Astrocyte of the spinal cord (primary cell): ENCODE results near the gene FNDC3A.

ENCODE experiments used
- DNase-seq: peaks from one replicate; pipeline ENCODE4 v3.0.0; 2011; ENCODE audit warnings: low read depth, low spot score
- H3K4me3 ChIP-seq: 2 replicates; pipeline ENCODE4 v1.5.1; 2011; ENCODE audit warnings: low read depth, mild to moderate bottlenecking, low read length, moderate library complexity
- in situ Hi-C: cut with HindIII; loops from 2 replicates; pipeline ENCODE4 v1.10.0; 2017; ENCODE audit warnings: low sequenced_read_pairs
- TF ChIP-seq, protein P1 (sequence below): IDR thresholded peaks from 2 replicates; pipeline ENCODE4 v1.5.1; 2012; ENCODE audit warnings: low read depth, mild to moderate bottlenecking, low read length, inconsistent platforms

FNDC3A gene, protein sequence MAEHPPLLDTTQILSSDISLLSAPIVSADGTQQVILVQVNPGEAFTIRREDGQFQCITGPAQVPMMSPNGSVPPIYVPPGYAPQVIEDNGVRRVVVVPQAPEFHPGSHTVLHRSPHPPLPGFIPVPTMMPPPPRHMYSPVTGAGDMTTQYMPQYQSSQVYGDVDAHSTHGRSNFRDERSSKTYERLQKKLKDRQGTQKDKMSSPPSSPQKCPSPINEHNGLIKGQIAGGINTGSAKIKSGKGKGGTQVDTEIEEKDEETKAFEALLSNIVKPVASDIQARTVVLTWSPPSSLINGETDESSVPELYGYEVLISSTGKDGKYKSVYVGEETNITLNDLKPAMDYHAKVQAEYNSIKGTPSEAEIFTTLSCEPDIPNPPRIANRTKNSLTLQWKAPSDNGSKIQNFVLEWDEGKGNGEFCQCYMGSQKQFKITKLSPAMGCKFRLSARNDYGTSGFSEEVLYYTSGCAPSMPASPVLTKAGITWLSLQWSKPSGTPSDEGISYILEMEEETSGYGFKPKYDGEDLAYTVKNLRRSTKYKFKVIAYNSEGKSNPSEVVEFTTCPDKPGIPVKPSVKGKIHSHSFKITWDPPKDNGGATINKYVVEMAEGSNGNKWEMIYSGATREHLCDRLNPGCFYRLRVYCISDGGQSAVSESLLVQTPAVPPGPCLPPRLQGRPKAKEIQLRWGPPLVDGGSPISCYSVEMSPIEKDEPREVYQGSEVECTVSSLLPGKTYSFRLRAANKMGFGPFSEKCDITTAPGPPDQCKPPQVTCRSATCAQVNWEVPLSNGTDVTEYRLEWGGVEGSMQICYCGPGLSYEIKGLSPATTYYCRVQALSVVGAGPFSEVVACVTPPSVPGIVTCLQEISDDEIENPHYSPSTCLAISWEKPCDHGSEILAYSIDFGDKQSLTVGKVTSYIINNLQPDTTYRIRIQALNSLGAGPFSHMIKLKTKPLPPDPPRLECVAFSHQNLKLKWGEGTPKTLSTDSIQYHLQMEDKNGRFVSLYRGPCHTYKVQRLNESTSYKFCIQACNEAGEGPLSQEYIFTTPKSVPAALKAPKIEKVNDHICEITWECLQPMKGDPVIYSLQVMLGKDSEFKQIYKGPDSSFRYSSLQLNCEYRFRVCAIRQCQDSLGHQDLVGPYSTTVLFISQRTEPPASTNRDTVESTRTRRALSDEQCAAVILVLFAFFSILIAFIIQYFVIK

DNA sequence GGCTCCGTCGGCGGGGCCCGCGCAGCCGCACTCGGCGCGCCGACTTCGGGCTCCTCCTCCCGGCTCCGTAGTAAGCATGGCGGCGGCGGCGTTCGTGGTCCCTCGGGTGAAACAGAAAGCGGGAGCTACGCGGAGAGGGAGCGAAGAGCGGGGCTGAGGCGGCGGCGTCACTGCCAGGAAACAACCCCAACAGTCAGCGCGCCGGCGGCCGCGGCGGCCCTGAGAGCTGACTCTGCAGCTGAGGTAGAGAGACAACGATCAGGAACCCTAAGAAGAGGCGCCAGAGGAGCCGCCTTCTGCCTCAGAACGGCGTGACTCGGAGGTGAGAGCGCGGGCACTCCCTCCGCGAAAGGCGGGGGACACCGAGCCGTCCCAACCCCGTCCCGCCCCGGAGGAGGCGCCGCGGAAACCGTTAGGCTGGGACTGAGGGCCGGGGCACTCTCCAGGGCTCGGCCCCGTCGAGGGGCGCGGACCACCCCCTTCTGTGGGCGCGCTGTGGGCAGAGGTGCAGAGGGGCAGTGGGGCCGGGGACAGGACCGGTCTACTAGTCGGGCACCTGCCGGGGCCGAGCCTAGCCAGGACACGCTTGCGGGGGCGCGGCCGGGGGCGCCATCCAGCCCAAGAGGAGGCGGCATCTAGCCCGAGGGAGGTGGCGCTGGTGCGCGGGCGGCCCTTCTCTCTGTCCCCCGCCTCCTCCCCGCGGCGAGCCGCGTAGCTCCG is at the start of gene FNDC3A:
FNDC3A (plus strand) TSS at position 57 of the 720 bp plus-strand sequence. CDS start 30,279 bp downstream, outside the sequence.
- TF ChIP-seq, protein P1, sequence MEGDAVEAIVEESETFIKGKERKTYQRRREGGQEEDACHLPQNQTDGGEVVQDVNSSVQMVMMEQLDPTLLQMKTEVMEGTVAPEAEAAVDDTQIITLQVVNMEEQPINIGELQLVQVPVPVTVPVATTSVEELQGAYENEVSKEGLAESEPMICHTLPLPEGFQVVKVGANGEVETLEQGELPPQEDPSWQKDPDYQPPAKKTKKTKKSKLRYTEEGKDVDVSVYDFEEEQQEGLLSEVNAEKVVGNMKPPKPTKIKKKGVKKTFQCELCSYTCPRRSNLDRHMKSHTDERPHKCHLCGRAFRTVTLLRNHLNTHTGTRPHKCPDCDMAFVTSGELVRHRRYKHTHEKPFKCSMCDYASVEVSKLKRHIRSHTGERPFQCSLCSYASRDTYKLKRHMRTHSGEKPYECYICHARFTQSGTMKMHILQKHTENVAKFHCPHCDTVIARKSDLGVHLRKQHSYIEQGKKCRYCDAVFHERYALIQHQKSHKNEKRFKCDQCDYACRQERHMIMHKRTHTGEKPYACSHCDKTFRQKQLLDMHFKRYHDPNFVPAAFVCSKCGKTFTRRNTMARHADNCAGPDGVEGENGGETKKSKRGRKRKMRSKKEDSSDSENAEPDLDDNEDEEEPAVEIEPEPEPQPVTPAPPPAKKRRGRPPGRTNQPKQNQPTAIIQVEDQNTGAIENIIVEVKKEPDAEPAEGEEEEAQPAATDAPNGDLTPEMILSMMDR: no peak
- DNase-seq: peak; percentile 86
- in situ Hi-C loops: no loop called here
- H3K4me3 ChIP-seq: peak within 1 kb of the TSS; percentile 84

DNA sequence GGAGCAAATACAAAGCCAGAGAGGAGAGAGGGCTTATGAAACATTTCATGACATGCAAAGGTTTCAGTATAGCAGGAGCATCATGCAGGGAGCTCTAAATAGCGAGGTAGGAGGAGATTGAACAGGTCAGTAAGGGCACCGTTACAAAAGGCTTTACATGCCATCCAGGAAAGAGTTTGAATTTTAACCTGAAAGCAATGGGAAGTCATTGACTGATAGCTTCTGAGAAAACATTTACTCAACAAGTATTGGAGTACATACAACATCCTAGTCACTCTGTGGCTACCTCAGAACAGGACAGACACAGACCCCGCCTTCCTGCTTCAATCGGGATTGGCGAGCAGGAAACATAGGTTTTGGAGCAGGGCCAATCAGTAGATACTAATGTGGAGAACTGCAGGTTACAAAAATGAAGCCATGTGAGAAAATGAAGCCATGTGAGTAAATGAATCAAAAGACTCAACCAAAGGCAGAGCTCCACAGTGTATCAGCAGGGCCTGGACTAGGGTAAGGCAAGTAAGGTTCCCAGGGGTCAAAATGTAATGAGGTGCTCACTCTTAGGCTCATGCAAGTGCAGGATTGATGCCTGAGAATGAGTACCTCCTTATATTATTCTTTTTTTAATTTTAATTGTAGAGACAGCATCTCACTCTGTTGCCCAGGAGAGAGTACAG is 46.8 kb upstream of the FNDC3A start:
- no peak for DNase-seq
- TF ChIP-seq, protein P1: no peak
- no peak overlapping the region for H3K4me3 ChIP-seq
- in situ Hi-C loops: no loop called here

DNA sequence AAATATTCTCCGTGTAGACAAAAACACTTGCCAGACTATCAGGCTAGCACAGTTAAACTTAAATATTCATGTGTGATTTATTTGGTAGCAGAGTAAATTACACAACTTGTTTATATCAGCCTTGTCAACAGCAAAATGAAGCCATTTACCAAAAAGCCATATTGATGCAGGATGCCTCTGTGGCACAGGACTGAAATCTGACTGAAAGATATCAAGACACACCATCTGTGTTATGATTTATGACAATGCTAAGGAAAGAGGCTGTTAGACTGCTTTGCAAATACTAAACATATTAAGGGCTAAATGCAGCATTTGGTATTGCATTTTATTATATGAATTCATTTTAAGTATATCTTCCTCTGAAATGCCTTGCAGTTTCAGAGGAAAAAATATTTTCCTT is 44.8 kb upstream of the FNDC3A start:
- no peak overlapping the region for H3K4me3 ChIP-seq
- in situ Hi-C loops: no loop called here
- no peak for DNase-seq
- TF ChIP-seq, protein P1: no peak

DNA sequence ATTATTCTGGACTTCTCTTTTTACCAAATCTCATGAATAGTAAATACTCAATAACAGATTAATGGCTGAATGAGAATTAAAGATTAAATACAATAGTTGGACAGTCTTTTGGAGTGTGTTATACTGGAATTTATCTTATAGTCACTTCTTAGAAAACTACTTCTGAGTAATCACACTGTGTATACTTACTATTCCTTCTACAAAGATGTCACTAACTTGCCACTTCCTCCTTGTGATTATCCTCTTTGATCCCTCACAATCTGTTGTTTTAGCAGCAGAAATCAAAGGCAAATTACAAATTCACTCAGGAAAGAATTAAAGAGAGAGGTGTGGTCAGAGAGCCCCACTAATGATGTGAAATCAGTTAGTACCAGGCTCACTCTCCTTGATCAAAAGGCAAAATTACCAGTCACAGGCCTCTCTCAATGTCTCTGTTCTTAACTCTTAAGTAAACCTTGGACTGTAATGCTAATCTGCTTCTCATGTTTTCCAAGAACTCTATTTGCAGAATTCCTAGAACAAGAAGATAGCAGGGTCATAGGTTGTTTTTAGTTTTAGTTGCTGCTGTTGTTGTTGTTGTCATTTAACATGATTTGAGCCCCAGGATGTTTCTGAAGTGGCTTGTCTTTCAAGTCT is 37.3 kb upstream of the FNDC3A start:
- TF ChIP-seq, protein P1: no peak
- no peak for DNase-seq
- no peak overlapping the region for H3K4me3 ChIP-seq
- in situ Hi-C loops: no loop called here

DNA sequence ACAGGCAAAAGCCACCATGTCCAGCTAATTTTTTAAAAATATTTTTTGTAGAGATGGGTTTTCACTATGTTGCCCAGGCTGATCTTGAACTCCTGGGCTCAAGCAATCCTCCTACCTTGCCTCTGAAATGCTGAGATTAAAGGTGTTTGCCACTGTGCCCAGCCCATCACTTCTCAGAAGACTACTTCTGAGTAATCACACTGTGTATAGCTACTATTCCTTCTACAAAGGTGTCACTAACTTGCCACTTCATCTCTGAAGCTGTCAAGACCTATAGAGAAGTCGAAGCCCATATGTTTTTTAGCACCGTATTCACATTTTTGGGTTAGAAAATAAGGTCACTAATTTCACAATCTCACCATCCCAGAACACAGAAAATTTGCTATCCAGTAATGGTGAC is 36.0 kb upstream of the FNDC3A start:
- in situ Hi-C loops: no loop called here
- no peak for DNase-seq
- no peak overlapping the region for H3K4me3 ChIP-seq
- TF ChIP-seq, protein P1: no peak
